Thyroid gland (tissue), 4 donors: ENCODE measurements around the gene KCNQ2.

Experiments used
- CTCF ChIP-seq, 6 experiments: fragments of 200-600 bp in 3 of 6; fragments of 450-650 bp in 3 of 6; sonication (generic) in 3 of 6; IDR thresholded peaks; one replicate each; pipeline ENCODE4 v1.5.1; 2016 to 2019; ENCODE audit warnings: antibody characterized with exemption in 6 of 6, mild to moderate bottlenecking in 2 of 6, inconsistent platforms in 1 of 6, moderate library complexity in 1 of 6
- POLR2A ChIP-seq, 2 donors: fragments of 450-650 bp; IDR thresholded peaks; one replicate each; pipeline ENCODE4 v1.6.1; 2017; ENCODE audit warnings: antibody characterized with exemption in 2 of 2, mild to moderate bottlenecking in 2 of 2, moderate library complexity in 1 of 2

- no peak for TF ChIP-seq CTCF (IDR thresholded peaks at IDR 0.05)
- no peak for TF ChIP-seq POLR2A (IDR thresholded peaks at IDR 0.05)
Observed at GRCh38 chr20:63462244-63462643, 10.2 kb downstream of the KCNQ2 start.
